ENCODE data around the gene TM4SF1. TPM values are rescaled to one million over a fixed set of nuclear protein-coding genes. Genes with fewer than 3 reads are reported as not detected.

The TM4SF1 gene
- total RNA-seq, 1 experiment from 2014 or later = 535 TPM

GRCh38 chr3:149424918-149425317 lies 47.5 kb upstream of the TM4SF1 start:
- H3K4me3 ChIP-seq (ENCODE audit: low read length) = no peak overlapping the region
- ChIA-PET POLR2A (ENCODE audit: unreplicated experiment) (no interaction called here), CTCF (no interaction called here)
- no peak overlapping the region for H2AFZ ChIP-seq (ENCODE audit: low read length)
- no peaks in the 10 kb centered on the region for H3K79me2 ChIP-seq (ENCODE audit: low read length)
- ATAC-seq = no peak
- H3K9me3 ChIP-seq (ENCODE audit: low read length) = no peaks in the 10 kb centered on the region
- H3K4me2 ChIP-seq (ENCODE audit: low read length) = no peak overlapping the region
- H4K20me1 ChIP-seq (ENCODE audit: low read length) = no peaks in the 10 kb centered on the region
- no TSS peak for BruUV-seq (replicated peaks)
- H3K9me2 ChIP-seq (replicated peaks; ENCODE audit: low read length) = no peaks in the 10 kb centered on the region
- TF ChIP-seq EZH2 (IDR thresholded peaks at IDR 0.05; ENCODE audit: low read length, unreplicated experiment) = no peak
- TF ChIP-seq CTCF (conservative IDR thresholded peaks at IDR 0.05; ENCODE audit: low read depth, low read length) = no peak
- no peak for TF ChIP-seq EZH2phosphoT487 (IDR thresholded peaks at IDR 0.05; ENCODE audit: borderline replicate concordance, low read length)
- H3K4me1 ChIP-seq (ENCODE audit: insufficient read depth, low read length) = no peaks in the 10 kb centered on the region
- no peaks in the 10 kb centered on the region for H3F3A ChIP-seq (ENCODE audit: low read length, unreplicated experiment)
- H3K27me3 ChIP-seq (ENCODE audit: low read length) = no peaks in the 10 kb centered on the region
- no peaks in the 10 kb centered on the region for H3K36me3 ChIP-seq (ENCODE audit: low read depth, low read length)
- H3K27ac ChIP-seq (ENCODE audit: low read length) = no peak overlapping the region
- H3K9ac ChIP-seq (ENCODE audit: low read length) = no peak overlapping the region
- intact Hi-C loops (cut with micrococcal nuclease) = no loop called here
- no peak for DNase-seq

DNA sequence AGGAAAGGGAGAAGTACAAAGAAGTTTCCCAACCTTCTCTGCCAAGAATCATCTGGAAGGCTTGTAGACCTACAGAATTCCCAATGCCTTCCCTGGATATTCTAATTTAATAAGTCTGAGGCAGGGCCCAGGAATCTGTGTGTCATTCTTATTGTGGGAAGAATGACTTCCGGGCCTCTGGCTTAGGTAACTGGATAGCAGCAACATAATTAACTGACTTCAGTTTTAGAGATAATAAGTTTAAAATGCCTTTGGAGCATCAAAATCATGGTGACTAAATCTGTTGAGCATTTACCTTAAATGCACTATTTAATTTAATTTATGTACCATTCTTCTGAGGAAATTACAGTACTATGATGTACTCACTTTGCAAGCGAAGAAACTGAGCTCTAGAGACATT lies 44.3 kb upstream of the TM4SF1 start:
- H3K4me3 ChIP-seq (ENCODE audit: low read length) = no peak overlapping the region
- H3K27me3 ChIP-seq (ENCODE audit: low read length) = no peaks in the 10 kb centered on the region
- DNase-seq = no peak
- H3K4me1 ChIP-seq (ENCODE audit: insufficient read depth, low read length) = peaks cover 15% of the 10 kb centered on the region
- H3K9me2 ChIP-seq (replicated peaks; ENCODE audit: low read length) = no peaks in the 10 kb centered on the region
- no peak overlapping the region for H3K4me2 ChIP-seq (ENCODE audit: low read length)
- H3K79me2 ChIP-seq (ENCODE audit: low read length) = no peaks in the 10 kb centered on the region
- no peaks in the 10 kb centered on the region for H4K20me1 ChIP-seq (ENCODE audit: low read length)
- no peaks in the 10 kb centered on the region for H3K9me3 ChIP-seq (ENCODE audit: low read length)
- BruUV-seq (replicated peaks) = no TSS peak
- intact Hi-C loops (cut with micrococcal nuclease) = no loop called here
- ChIA-PET CTCF (no interaction called here), POLR2A (ENCODE audit: unreplicated experiment) (no interaction called here)
- no peak overlapping the region for H3K9ac ChIP-seq (ENCODE audit: low read length)
- no peaks in the 10 kb centered on the region for H3F3A ChIP-seq (ENCODE audit: low read length, unreplicated experiment)
- no peak overlapping the region for H3K27ac ChIP-seq (ENCODE audit: low read length)
- no peak for ATAC-seq
- TF ChIP-seq EZH2phosphoT487 (IDR thresholded peaks at IDR 0.05; ENCODE audit: borderline replicate concordance, low read length) (no peak), CTCF (conservative IDR thresholded peaks at IDR 0.05; ENCODE audit: low read depth, low read length) (no peak), EZH2 (IDR thresholded peaks at IDR 0.05; ENCODE audit: low read length, unreplicated experiment) (no peak)
- H3K36me3 ChIP-seq (ENCODE audit: low read depth, low read length) = no peaks in the 10 kb centered on the region
- H2AFZ ChIP-seq (ENCODE audit: low read length) = no peak overlapping the region

DNA sequence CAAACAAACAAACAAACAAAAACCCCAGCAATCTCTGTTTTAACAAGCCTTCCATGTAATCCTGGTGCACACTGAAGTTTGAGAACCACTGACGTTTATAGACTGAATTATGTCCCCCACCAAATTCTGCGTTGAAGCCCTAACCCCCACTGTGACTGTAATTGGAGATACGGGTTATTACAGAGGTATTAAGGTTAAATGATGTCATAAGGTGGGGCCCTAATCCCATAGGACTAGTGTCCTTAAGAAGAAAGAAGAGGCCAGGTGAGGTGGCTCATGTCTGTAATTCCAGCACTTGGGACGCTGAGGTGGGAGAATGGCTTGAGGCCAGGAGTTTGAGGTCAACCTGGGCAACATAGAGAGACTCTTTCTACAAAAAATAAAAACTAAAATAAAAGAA lies 42.4 kb upstream of the TM4SF1 start:
- ChIA-PET CTCF (interaction anchor here (0.6 kb wide), 1 partner anchor 32 kb away, joined by 4 read pairs; no protein-coding TSS in a partner anchor), POLR2A (ENCODE audit: unreplicated experiment) (interaction anchor here (0.9 kb wide), 1 partner anchor 236 kb away, joined by 4 read pairs; no protein-coding TSS in a partner anchor)
- no peaks in the 10 kb centered on the region for H4K20me1 ChIP-seq (ENCODE audit: low read length)
- no peak overlapping the region for H3K4me2 ChIP-seq (ENCODE audit: low read length)
- no peak overlapping the region for H3K9ac ChIP-seq (ENCODE audit: low read length)
- H3K4me1 ChIP-seq (ENCODE audit: insufficient read depth, low read length) = peaks cover 15% of the 10 kb centered on the region
- no peak overlapping the region for H3K27ac ChIP-seq (ENCODE audit: low read length)
- H3K27me3 ChIP-seq (ENCODE audit: low read length) = no peaks in the 10 kb centered on the region
- no peaks in the 10 kb centered on the region for H3F3A ChIP-seq (ENCODE audit: low read length, unreplicated experiment)
- H3K9me2 ChIP-seq (replicated peaks; ENCODE audit: low read length) = no peaks in the 10 kb centered on the region
- DNase-seq (no peak), ATAC-seq (no peak)
- no peak for TF ChIP-seq EZH2phosphoT487 (IDR thresholded peaks at IDR 0.05; ENCODE audit: borderline replicate concordance, low read length)
- no peak overlapping the region for H2AFZ ChIP-seq (ENCODE audit: low read length)
- H3K79me2 ChIP-seq (ENCODE audit: low read length) = no peaks in the 10 kb centered on the region
- H3K36me3 ChIP-seq (ENCODE audit: low read depth, low read length) = no peaks in the 10 kb centered on the region
- intact Hi-C loops (cut with micrococcal nuclease) = no loop called here
- no TSS peak for BruUV-seq (replicated peaks)
- no peak overlapping the region for H3K4me3 ChIP-seq (ENCODE audit: low read length)
- H3K9me3 ChIP-seq (ENCODE audit: low read length) = no peaks in the 10 kb centered on the region

Measured in PC-3 (cell line).